Measurements from ENCODE around the gene RAB37.

- TF ChIP-seq FOXM1 (IDR thresholded peaks at IDR 0.05; ENCODE audit: low read depth), result no peak
- TF ChIP-seq POLR2AphosphoS5 (IDR thresholded peaks at IDR 0.05; ENCODE audit: low read depth, low read length), result no peak
- no peak for TF ChIP-seq SIN3A (IDR thresholded peaks at IDR 0.05; ENCODE audit: borderline replicate concordance, low read depth, low read length)
- no peak for TF ChIP-seq TAF1 (IDR thresholded peaks at IDR 0.05; ENCODE audit: borderline replicate concordance, low read depth, low read length)
- no peak for TF ChIP-seq CTCF (IDR thresholded peaks at IDR 0.05)
Measured at GRCh38 chr17:74766413-74766812, 29.4 kb downstream of the RAB37 start.

Measured in SK-N-SH (cell line).